Natural killer cell (primary cell): Measurements from ENCODE around the gene CACNB4. TPM values are rescaled to one million over a fixed set of nuclear protein-coding genes. Genes with fewer than 3 reads are reported as not detected.
"Not testable (repeated sequence)": the region's sequence is repeated elsewhere in the genome, so short reads cannot be mapped to it uniquely, and the experiment has no call there.

Source experiments
- ATAC-seq, 3 donors: fragments of 150-1000 bp in 2 of 3; fragments of 200-7000 bp in 1 of 3; cut with Tn5 transposase; 1 replicate in 1 of 3; 2 replicates in 2 of 3; pipeline ENCODE4 v1.10.0; 2021; ENCODE audit warnings: mild to moderate bottlenecking in 2 of 3, moderate library complexity in 2 of 3
- DNase-seq, 2 donors: peaks; one replicate each; pipeline versions ENCODE4 v3.0.0 to v3.0.0-alpha.2; 2013 to 2021; ENCODE audit warnings: mixed read lengths in 1 of 2
- H3K27ac ChIP-seq: one replicate; pipeline ENCODE4 v1.5.1; 2013; ENCODE audit warnings: mild to moderate bottlenecking, low read length
- H3K27me3 ChIP-seq: one replicate; pipeline ENCODE4 v1.6.1; 2013; ENCODE audit warnings: low read length; ENCODE audit not compliant: control insufficient read depth, insufficient read depth
- H3K36me3 ChIP-seq: one replicate; pipeline ENCODE4 v1.6.1; 2013; ENCODE audit warnings: low read length; ENCODE audit not compliant: control insufficient read depth, insufficient read depth
- H3K4me1 ChIP-seq: one replicate; pipeline ENCODE4 v1.6.1; 2013; ENCODE audit warnings: low read length; ENCODE audit not compliant: control insufficient read depth, insufficient read depth
- H3K4me3 ChIP-seq: one replicate; pipeline ENCODE4 v1.5.1; 2013; ENCODE audit warnings: low read length
- H3K9me3 ChIP-seq: one replicate; pipeline ENCODE4 v1.6.1; 2013; ENCODE audit warnings: low read length; ENCODE audit not compliant: control insufficient read depth, insufficient read depth
- H3K27ac Mint-ChIP-seq, 2 donors: one replicate each; pipeline ENCODE4 v1.8.0; 2022; ENCODE audit warnings: mild to moderate bottlenecking in 2 of 2, mixed read lengths in 2 of 2, moderate library complexity in 1 of 2
- H3K27me3 Mint-ChIP-seq, 2 donors: one replicate each; pipeline ENCODE4 v1.8.0; 2022; ENCODE audit warnings: low read depth in 2 of 2, mixed read lengths in 2 of 2
- H3K36me3 Mint-ChIP-seq: one replicate; pipeline ENCODE4 v1.8.0; 2022; ENCODE audit warnings: mixed read lengths
- H3K4me1 Mint-ChIP-seq, 2 donors: one replicate each; pipeline ENCODE4 v1.8.0; 2022; ENCODE audit warnings: mixed read lengths in 2 of 2
- H3K4me3 Mint-ChIP-seq: one replicate; pipeline ENCODE4 v1.8.0; 2022; ENCODE audit warnings: mild to moderate bottlenecking, moderate library complexity, mixed read lengths
- H3K9me3 Mint-ChIP-seq, 2 donors: one replicate each; pipeline ENCODE4 v1.8.0; 2022; ENCODE audit warnings: mixed read lengths in 2 of 2
- CTCF ChIP-seq: fragments of 200-600 bp; IDR thresholded peaks from one replicate; pipeline ENCODE4 v1.8.0; 2022; ENCODE audit warnings: antibody characterized with exemption
- WGBS: methylation state at CpG from one replicate; pipeline ENCODE4 v1.1.7; 2013; ENCODE audit warnings: missing lambda C conversion rate; ENCODE audit not compliant: insufficient coverage; 5-methylcytosine and 5-hydroxymethylcytosine counted together
- intact Hi-C: fragments of 100-400 bp; cut with micrococcal nuclease; formaldehyde crosslinking; loops from one replicate; pipeline ENCODE4 v1.14.2; 2022
- total RNA-seq, 4 donors: library from RNA; stranded (reverse); fragments of 120-200 nt in 1 of 4; gene quantifications; one replicate each; pipeline versions ENCODE4 v1.2.3 to v1.2.4, GENCODE V29; 2013 to 2022

CACNB4 gene
- total RNA-seq, 3 donors from 2014 or later (not counting 1 experiment from before 2014, with no cell fraction given) = 0.56 to 0.93 (median 0.73) TPM

GRCh38 chr2:151946250-151946884 lies 152.5 kb downstream of the CACNB4 start:
- peaks cover 7 to 8% of the 10 kb centered on the region in 2 donors for H3K9me3 Mint-ChIP-seq
- no peaks in the 10 kb centered on the region for H3K9me3 ChIP-seq
- WGBS = 73% methylated on average over 5 of the region's 6 CpGs
- peaks cover 5 to 6% of the 10 kb centered on the region in 2 donors for H3K27me3 Mint-ChIP-seq
- ATAC-seq (no peak), DNase-seq (no peak)
- H3K4me1 Mint-ChIP-seq = peaks cover 0 to 12% of the 10 kb centered on the region in 2 donors
- no peak overlapping the region for H3K27ac Mint-ChIP-seq
- no peak overlapping the region for H3K27ac ChIP-seq
- peaks cover 5% of the 10 kb centered on the region for H3K4me1 ChIP-seq
- TF ChIP-seq CTCF = no peak
- intact Hi-C loops = no loop called here
- no peak overlapping the region for H3K4me3 Mint-ChIP-seq
- H3K27me3 ChIP-seq = no peaks in the 10 kb centered on the region
- no peak overlapping the region for H3K4me3 ChIP-seq
- H3K36me3 Mint-ChIP-seq = no peaks in the 10 kb centered on the region
- no peaks in the 10 kb centered on the region for H3K36me3 ChIP-seq

- ATAC-seq = no peak
- Histone ChIP-seq H3K36me3 (no peaks in the 10 kb centered on the region), H3K4me1 (peaks cover 5% of the 10 kb centered on the region), H3K27ac (no peak overlapping the region), H3K4me3 (no peak overlapping the region), H3K27me3 (no peaks in the 10 kb centered on the region), H3K9me3 (no peaks in the 10 kb centered on the region)
- peaks cover 0 to 12% of the 10 kb centered on the region in 2 donors for H3K4me1 Mint-ChIP-seq
- no peak overlapping the region for H3K27ac Mint-ChIP-seq
- peaks cover 4 to 6% of the 10 kb centered on the region in 2 donors for H3K27me3 Mint-ChIP-seq
- intact Hi-C loops = no loop called here
- no peak for DNase-seq
- H3K9me3 Mint-ChIP-seq = peaks cover 7 to 8% of the 10 kb centered on the region in 2 donors
- no peaks in the 10 kb centered on the region for H3K36me3 Mint-ChIP-seq
- no peak overlapping the region for H3K4me3 Mint-ChIP-seq
- no peak for TF ChIP-seq CTCF
- 97% methylated on average over 5 of the region's 7 CpGs for WGBS
Measured at GRCh38 chr2:151945602-151946001, 153.2 kb downstream of the CACNB4 start.

- DNase-seq = no peak
- Histone ChIP-seq H3K27ac (no peak overlapping the region), H3K9me3 (no peaks in the 10 kb centered on the region), H3K36me3 (no peaks in the 10 kb centered on the region), H3K27me3 (no peaks in the 10 kb centered on the region), H3K4me1 (peaks cover 5% of the 10 kb centered on the region), H3K4me3 (no peak overlapping the region)
- Mint-ChIP-seq H3K4me1 (peaks cover 0 to 12% of the 10 kb centered on the region in 2 donors), H3K4me3 (no peak overlapping the region), H3K9me3 (peaks cover 7 to 8% of the 10 kb centered on the region in 2 donors), H3K27me3 (peaks cover under 1 to 6% of the 10 kb centered on the region in 2 donors), H3K27ac (no peak overlapping the region), H3K36me3 (no peaks in the 10 kb centered on the region)
- no peak for ATAC-seq
- TF ChIP-seq CTCF = no peak
- WGBS = 84% methylated on average over 2 of the region's 2 CpGs
- intact Hi-C loops = no loop called here
Measured at GRCh38 chr2:151945186-151945585, 153.7 kb downstream of the CACNB4 start.

GRCh38 chr2:151943461-151943860 lies 155.4 kb downstream of the CACNB4 start:
- H3K36me3 ChIP-seq = no peaks in the 10 kb centered on the region
- no peaks in the 10 kb centered on the region for H3K9me3 ChIP-seq
- Mint-ChIP-seq H3K4me1 (peaks cover 0 to 12% of the 10 kb centered on the region in 2 donors), H3K4me3 (no peak overlapping the region), H3K27me3 (peaks cover 2 to 8% of the 10 kb centered on the region in 2 donors), H3K36me3 (no peaks in the 10 kb centered on the region), H3K27ac (no peak overlapping the region), H3K9me3 (peaks cover 7 to 8% of the 10 kb centered on the region in 2 donors)
- WGBS = 80% methylated on average over 1 of the region's 1 CpG
- peaks cover 5% of the 10 kb centered on the region for H3K4me1 ChIP-seq
- H3K4me3 ChIP-seq = no peak overlapping the region
- intact Hi-C loops = no loop called here
- no peak overlapping the region for H3K27ac ChIP-seq
- H3K27me3 ChIP-seq = no peaks in the 10 kb centered on the region
- no peak for TF ChIP-seq CTCF
- no peak for DNase-seq
- no peak for ATAC-seq

GRCh38 chr2:151942540-151943205 lies 156.2 kb downstream of the CACNB4 start:
- WGBS = 95% methylated on average over 9 of the region's 10 CpGs
- H3K9me3 ChIP-seq, H3K27me3 ChIP-seq, H3K36me3 Mint-ChIP-seq, DNase-seq, intact Hi-C loops, ATAC-seq, H3K4me3 ChIP-seq, H3K4me3 Mint-ChIP-seq, H3K27ac Mint-ChIP-seq, H3K27ac ChIP-seq, H3K4me1 ChIP-seq, H3K27me3 Mint-ChIP-seq, H3K4me1 Mint-ChIP-seq, H3K9me3 Mint-ChIP-seq, H3K36me3 ChIP-seq: not testable (repeated sequence)
